OCI-LY3 (cell line): Measurements from ENCODE around the gene SETBP1.

Source experiments
- CTCF ChIP-seq: fragments of 200-600, 300-600 bp; sonication (generic); IDR thresholded peaks from 2 replicates; pipeline ENCODE4 v1.5.1; 2014; ENCODE audit warnings: antibody characterized with exemption, low read length, low read depth
- EZH2phosphoT487 ChIP-seq: fragments of 200-600 bp; shearing (Covaris generic); IDR thresholded peaks from 2 replicates; pipeline ENCODE4 v1.6.1; 2018; ENCODE audit warnings: antibody characterized with exemption, mixed run types, low read depth

DNA sequence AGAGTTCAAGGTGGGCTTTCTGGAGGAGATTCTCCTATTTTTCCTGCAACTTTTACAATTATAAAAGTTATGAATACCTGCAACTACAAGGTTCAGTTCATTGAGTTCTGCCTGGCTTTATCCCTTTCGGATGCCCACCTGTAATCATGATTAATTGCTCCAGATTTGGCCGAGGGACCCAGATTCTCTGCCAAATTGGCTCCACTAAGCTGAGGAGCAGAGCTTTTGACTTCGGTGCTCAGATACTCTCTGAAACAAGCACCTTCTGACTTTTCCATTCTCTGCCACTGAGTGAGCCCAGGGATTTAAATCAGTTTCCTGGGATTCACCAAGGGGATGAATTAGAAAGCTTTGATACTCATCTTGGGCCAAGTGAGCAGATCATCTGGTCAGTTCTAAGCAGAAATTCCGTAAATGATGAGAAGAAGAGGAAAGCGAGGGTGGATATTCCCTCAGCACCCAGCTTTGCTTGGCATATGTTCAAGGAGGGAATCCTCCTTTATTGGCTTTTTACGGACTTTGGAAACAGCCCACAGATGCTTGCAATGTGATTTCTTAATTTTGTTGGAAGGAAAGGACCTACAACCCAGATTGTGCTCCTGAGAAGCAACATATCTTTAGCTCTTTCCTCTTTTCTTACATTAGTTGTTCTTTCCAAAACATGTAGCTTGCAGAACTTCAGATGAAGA lies 179.2 kb downstream of the SETBP1 start:
- TF ChIP-seq CTCF: no peak
- TF ChIP-seq EZH2phosphoT487: no peak
